Measurements from ENCODE around the gene OR5C1.

GRCh38 chr9:122791872-122792669 is 3.3 kb downstream of the OR5C1 start:
- TF ChIP-seq CTCF (IDR thresholded peaks at IDR 0.05; ENCODE audit: low read depth, low read length, poor library complexity, severe bottlenecking): no peak
- TF ChIP-seq EZH2phosphoT487 (IDR thresholded peaks at IDR 0.05; ENCODE audit: borderline replicate concordance, low read length): no peak

All from DOHH2 (cell line).